DOHH2 (cell line): Measurements from ENCODE around the gene PXT1.

Source experiments
- H3F3A ChIP-seq: fragments of 200-600 bp; sonication (generic), shearing (Covaris generic); 2 replicates; pipeline ENCODE4 v1.6.0; 2016; ENCODE audit warnings: antibody characterized with exemption, mild to moderate bottlenecking; ENCODE audit not compliant: control insufficient read depth, insufficient read depth
- H3K27ac ChIP-seq: fragments of 200-600 bp; sonication (generic); 2 replicates; pipeline ENCODE4 v1.5.1; 2014; ENCODE audit warnings: low read depth, mild to moderate bottlenecking, low read length, moderate library complexity
- H3K27me3 ChIP-seq: fragments of 200-600 bp; sonication (generic); 2 replicates; pipeline ENCODE4 v1.6.1; 2014; ENCODE audit warnings: mild to moderate bottlenecking, low read length, mixed read lengths; ENCODE audit not compliant: control insufficient read depth
- H3K36me3 ChIP-seq: fragments of 200-600 bp; sonication (generic); 2 replicates; pipeline ENCODE4 v1.6.1; 2014; ENCODE audit warnings: mild to moderate bottlenecking, low read length, moderate library complexity, mixed read lengths; ENCODE audit not compliant: control insufficient read depth
- H3K4me1 ChIP-seq: fragments of 200-600 bp; sonication (generic); 2 replicates; pipeline ENCODE4 v1.6.1; 2014; ENCODE audit warnings: mild to moderate bottlenecking, low read length, mixed read lengths; ENCODE audit not compliant: control insufficient read depth
- H3K4me2 ChIP-seq: fragments of 200-600 bp; sonication (generic); 2 replicates; pipeline ENCODE4 v1.6.0; 2014; ENCODE audit warnings: mild to moderate bottlenecking, low read length, moderate library complexity
- H3K4me3 ChIP-seq: fragments of 200-600 bp; sonication (generic); 2 replicates; pipeline ENCODE4 v1.5.1; 2014; ENCODE audit warnings: mild to moderate bottlenecking, low read length, mixed read lengths
- H3K79me2 ChIP-seq: fragments of 200-600 bp; sonication (generic); 2 replicates; pipeline ENCODE4 v1.6.1; 2014; ENCODE audit warnings: mild to moderate bottlenecking, low read length, mixed read lengths; ENCODE audit not compliant: control insufficient read depth
- H3K9me2 ChIP-seq: fragments of 200-600 bp; sonication (generic); replicated peaks from 2 replicates; pipeline ENCODE4 v1.6.1; 2014; ENCODE audit warnings: mild to moderate bottlenecking, low read length, mixed read lengths; ENCODE audit not compliant: control insufficient read depth
- H3K9me3 ChIP-seq: fragments of 200-600 bp; sonication (generic); 2 replicates; pipeline ENCODE4 v1.6.1; 2014; ENCODE audit warnings: antibody characterized with exemption, low read length, mixed read lengths; ENCODE audit not compliant: control insufficient read depth, insufficient read depth
- H4K20me1 ChIP-seq: fragments of 200-600 bp; sonication (generic); 2 replicates; pipeline ENCODE4 v1.6.0; 2014; ENCODE audit warnings: low read depth, mild to moderate bottlenecking, antibody characterized with exemption, low read length, moderate library complexity; ENCODE audit not compliant: control insufficient read depth, insufficient read depth
- EZH2phosphoT487 ChIP-seq: fragments of 200-600 bp; sonication (generic); IDR thresholded peaks from 2 replicates; pipeline ENCODE4 v1.6.1; 2017; ENCODE audit warnings: borderline replicate concordance, mild to moderate bottlenecking, antibody characterized with exemption, low read length, moderate library complexity, mixed read lengths
- TF ChIP-seq, protein P1 (sequence below): fragments of 200-600 bp; sonication (generic); IDR thresholded peaks from one replicate; pipeline ENCODE4 v1.5.1; 2014; ENCODE audit warnings: antibody characterized with exemption, mild to moderate bottlenecking, low read depth, low read length; ENCODE audit not compliant: poor library complexity, severe bottlenecking

The PXT1 gene

DNA sequence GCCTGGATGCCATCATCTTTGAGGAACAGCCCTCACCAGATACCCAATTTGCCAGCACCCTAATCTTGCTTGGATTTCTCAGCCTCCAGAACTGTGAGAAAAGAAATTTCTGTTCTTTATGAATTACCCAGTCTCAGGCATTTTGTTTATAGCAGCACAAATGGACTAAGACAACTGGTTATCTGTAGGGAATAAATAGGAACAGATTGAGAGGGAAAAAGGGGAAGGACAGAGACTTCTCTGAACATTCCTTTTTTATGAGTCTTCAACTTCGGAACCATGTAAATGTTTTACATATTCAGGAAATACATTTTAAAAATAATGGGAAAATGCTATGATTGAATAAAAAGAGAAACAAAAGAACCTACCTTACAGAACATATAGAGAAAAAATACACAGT, 21.0 kb upstream of the PXT1 start:
- Histone ChIP-seq H3K9me3 (no peaks in the 10 kb centered on the region), H3F3A (0 out of 2 replicates have a peak, but pooled peaks cover 4% of the 10 kb centered on the region), H3K79me2 (peaks cover 99% of the 10 kb centered on the region), H3K27ac (no peak overlapping the region), H3K4me1 (no peaks in the 10 kb centered on the region), H3K4me3 (no peak overlapping the region), H3K36me3 (peaks cover 15% of the 10 kb centered on the region), H3K27me3 (no peaks in the 10 kb centered on the region), H3K4me2 (no peak overlapping the region), H3K9me2 (no peaks in the 10 kb centered on the region), H4K20me1 (peaks cover 3% of the 10 kb centered on the region; the same call in 1 of the 2 replicates)
- TF ChIP-seq, protein P1, sequence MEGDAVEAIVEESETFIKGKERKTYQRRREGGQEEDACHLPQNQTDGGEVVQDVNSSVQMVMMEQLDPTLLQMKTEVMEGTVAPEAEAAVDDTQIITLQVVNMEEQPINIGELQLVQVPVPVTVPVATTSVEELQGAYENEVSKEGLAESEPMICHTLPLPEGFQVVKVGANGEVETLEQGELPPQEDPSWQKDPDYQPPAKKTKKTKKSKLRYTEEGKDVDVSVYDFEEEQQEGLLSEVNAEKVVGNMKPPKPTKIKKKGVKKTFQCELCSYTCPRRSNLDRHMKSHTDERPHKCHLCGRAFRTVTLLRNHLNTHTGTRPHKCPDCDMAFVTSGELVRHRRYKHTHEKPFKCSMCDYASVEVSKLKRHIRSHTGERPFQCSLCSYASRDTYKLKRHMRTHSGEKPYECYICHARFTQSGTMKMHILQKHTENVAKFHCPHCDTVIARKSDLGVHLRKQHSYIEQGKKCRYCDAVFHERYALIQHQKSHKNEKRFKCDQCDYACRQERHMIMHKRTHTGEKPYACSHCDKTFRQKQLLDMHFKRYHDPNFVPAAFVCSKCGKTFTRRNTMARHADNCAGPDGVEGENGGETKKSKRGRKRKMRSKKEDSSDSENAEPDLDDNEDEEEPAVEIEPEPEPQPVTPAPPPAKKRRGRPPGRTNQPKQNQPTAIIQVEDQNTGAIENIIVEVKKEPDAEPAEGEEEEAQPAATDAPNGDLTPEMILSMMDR: no peak
- no peak for TF ChIP-seq EZH2phosphoT487

DNA sequence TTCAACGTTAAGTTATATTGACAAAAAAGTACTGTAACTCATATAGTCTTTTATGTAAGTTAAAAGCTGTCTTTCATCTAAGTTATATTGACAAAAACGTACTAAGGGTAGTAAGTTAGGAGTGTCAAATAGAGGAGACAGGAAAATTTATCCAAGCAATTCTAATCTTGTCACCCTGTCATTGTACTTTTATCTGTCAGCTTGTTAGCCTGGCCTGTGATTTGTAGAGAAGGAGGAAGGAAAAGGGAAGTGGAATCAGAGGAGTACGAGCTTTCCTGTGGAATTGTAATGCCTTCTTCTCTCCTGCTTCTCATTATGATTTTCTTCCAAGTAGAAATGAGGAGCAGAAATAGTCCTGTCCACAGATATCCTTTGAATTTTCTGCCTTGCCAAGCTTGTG, 19.0 kb upstream of the PXT1 start:
- TF ChIP-seq EZH2phosphoT487: no peak
- TF ChIP-seq, protein P1: no peak

DNA sequence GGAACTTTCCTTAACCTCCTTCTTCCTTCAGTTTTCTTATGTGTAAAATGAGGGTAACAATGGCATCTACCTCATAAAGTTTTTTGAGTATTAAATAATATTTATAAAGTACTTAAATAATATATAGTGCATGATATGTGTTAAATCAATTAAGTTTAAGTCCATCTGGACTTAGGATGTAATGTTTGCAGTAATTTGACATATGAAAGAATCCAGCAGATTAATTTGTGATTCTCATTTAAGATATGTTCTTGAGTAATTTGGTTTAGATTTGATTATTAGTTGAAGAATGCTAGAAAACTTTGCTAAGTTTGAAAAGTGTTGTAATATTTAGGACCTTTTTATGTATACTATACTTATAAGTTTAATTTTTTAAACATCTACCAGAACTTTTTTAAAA, 18.3 kb upstream of the PXT1 start:
- H3F3A ChIP-seq: no peaks in the 10 kb centered on the region
- TF ChIP-seq EZH2phosphoT487: no peak
- TF ChIP-seq, protein P1: no peak
- H3K27ac ChIP-seq: no peak overlapping the region
- no peaks in the 10 kb centered on the region for H3K4me1 ChIP-seq
- H3K4me2 ChIP-seq: no peak overlapping the region
- 0 out of 2 replicates have a peak, but pooled peaks cover 3% of the 10 kb centered on the region for H4K20me1 ChIP-seq
- H3K27me3 ChIP-seq: no peaks in the 10 kb centered on the region
- H3K79me2 ChIP-seq: peaks cover 97% of the 10 kb centered on the region
- H3K9me2 ChIP-seq: no peaks in the 10 kb centered on the region
- no peaks in the 10 kb centered on the region for H3K9me3 ChIP-seq
- H3K4me3 ChIP-seq: no peak overlapping the region
- peaks cover 23% of the 10 kb centered on the region for H3K36me3 ChIP-seq

More for the DNA sequence above, 19.0 kb upstream of the PXT1 start:
- no peak overlapping the region for H3K4me2 ChIP-seq
- H3K79me2 ChIP-seq: peaks cover 97% of the 10 kb centered on the region
- H3K9me2 ChIP-seq: no peaks in the 10 kb centered on the region
- H3K4me3 ChIP-seq: no peak overlapping the region
- no peaks in the 10 kb centered on the region for H3K27me3 ChIP-seq
- peaks cover 3% of the 10 kb centered on the region; the same call in 1 of the 2 replicates for H4K20me1 ChIP-seq
- H3K9me3 ChIP-seq: no peaks in the 10 kb centered on the region
- no peaks in the 10 kb centered on the region for H3F3A ChIP-seq
- peaks cover 22% of the 10 kb centered on the region for H3K36me3 ChIP-seq
- no peak overlapping the region for H3K27ac ChIP-seq
- H3K4me1 ChIP-seq: no peaks in the 10 kb centered on the region
